GM18951 (cell line): ENCODE results near the gene CDK14.

Experiments
- POLR2A ChIP-seq: IDR thresholded peaks from 4 replicates; pipeline ENCODE4 v1.6.1; 2011; ENCODE audit warnings: mild to moderate bottlenecking; ENCODE audit not compliant: insufficient read length, insufficient read depth; ENCODE audit errors: extremely low read depth
- in situ Hi-C: fragments of 300-500 bp; cut with MboI; formaldehyde crosslinking; loops from one replicate; pipeline ENCODE4 v1.12.0; 2022; ENCODE audit warnings: low sequenced_read_pairs, mixed read lengths, inconsistent platforms; ENCODE audit not compliant: unreplicated experiment

Gene CDK14

GRCh38 chr7:90816511-90817142 lies 220.5 kb downstream of the CDK14 start:
- no peak for TF ChIP-seq POLR2A
- in situ Hi-C loops = no loop called here

GRCh38 chr7:90817151-90817550 lies 221.0 kb downstream of the CDK14 start:
- TF ChIP-seq POLR2A = no peak
- in situ Hi-C loops = no loop called here

GRCh38 chr7:90817846-90818245 lies 221.7 kb downstream of the CDK14 start:
- no peak for TF ChIP-seq POLR2A
- in situ Hi-C loops = no loop called here

- no peak for TF ChIP-seq POLR2A
- in situ Hi-C loops = no loop called here
Observed at GRCh38 chr7:90818341-90818740, 222.2 kb downstream of the CDK14 start.

DNA sequence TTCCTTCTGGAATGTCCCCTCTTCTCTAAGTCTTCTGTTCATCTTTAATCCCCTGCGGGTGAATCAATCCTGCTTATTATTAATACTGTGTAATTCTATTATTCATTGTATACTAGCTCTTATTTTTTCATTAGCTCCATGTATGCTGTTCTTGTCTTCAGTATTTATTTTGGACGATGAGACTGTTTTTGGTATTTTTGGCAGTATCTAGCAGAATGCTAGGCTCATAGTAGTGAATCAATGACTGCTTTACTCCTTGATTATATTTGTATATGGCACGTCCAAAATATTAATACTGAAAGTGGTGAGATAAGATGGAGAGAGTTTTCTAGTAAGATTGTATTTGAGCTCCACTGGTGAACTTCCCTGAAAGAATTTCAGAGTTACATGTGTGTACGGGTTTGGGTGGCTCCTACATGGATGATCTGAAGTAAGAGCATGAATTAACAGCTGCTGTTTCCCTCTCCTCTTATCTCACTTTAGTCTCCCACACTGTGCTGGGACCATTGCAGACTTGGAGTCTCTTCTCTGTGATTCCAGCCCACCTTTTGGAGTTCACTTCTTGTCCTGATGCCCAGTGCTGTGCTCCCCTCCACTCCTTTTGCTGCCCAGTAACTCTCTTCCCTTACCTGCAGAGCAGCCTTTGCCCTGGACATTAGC lies 226.0 kb downstream of the CDK14 start:
- in situ Hi-C loops = no loop called here
- no peak for TF ChIP-seq POLR2A

- no peak for TF ChIP-seq POLR2A
- in situ Hi-C loops = no loop called here
Observed at GRCh38 chr7:90824386-90825307, 228.5 kb downstream of the CDK14 start.

- no peak for TF ChIP-seq POLR2A
- in situ Hi-C loops = no loop called here
Observed at GRCh38 chr7:90825779-90826178, 229.7 kb downstream of the CDK14 start.

- in situ Hi-C loops = no loop called here
- no peak for TF ChIP-seq POLR2A
Observed at GRCh38 chr7:90828601-90829000, 232.5 kb downstream of the CDK14 start.

- no peak for TF ChIP-seq POLR2A
- in situ Hi-C loops = no loop called here
Observed at GRCh38 chr7:90830308-90830707, 234.2 kb downstream of the CDK14 start.

DNA sequence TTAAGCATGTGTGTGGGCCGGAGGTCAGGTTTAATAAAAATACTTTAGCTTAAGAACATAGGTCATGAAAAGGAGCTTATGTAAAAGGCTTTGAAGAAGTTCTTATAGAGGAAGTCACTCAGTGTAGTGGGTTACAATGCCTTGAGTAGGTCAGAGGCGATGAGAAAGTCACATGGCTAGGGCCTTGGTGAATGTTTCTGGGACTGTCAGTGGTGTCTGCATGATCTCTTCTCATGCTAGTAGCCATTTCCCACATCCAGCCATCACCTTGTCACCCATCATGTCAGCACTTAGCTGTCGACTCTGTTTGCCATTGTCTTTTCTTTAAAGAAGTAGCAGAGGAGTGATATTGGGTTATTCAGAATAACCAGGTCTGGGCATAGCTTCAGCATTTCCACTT lies 236.6 kb downstream of the CDK14 start:
- in situ Hi-C loops = no loop called here
- no peak for TF ChIP-seq POLR2A

GRCh38 chr7:90833443-90833842 lies 237.3 kb downstream of the CDK14 start:
- in situ Hi-C loops = no loop called here
- no peak for TF ChIP-seq POLR2A

DNA sequence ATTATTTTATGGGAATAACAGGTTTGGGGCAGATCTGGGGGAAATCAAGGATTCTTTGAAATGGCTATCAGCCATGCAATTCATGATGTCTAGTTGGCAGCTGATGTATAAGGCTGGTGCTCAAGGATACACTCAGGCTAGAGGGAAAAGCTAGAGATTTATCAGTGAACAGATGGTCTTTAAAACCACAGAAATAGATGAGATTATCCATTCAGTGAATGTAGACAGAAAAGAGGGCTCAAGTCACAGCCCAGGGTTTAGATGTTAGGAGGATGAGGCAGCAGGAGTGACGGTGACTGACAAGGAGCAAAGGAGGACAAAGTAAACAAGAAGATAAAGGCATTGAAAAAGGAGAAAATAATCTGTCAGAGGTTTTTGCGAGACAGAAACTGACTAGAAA lies 238.7 kb downstream of the CDK14 start:
- no peak for TF ChIP-seq POLR2A
- in situ Hi-C loops = no loop called here

- in situ Hi-C loops = no loop called here
Observed at GRCh38 chr7:90835861-90836260, 239.7 kb downstream of the CDK14 start.

More at GRCh38 chr7:90835861-90836260, 239.7 kb downstream of the CDK14 start:
- TF ChIP-seq POLR2A = no peak
